Ovary (tissue), 9 donors: ENCODE measurements around the gene SERP2. TPM values are rescaled to one million over a fixed set of nuclear protein-coding genes. Genes with fewer than 3 reads are reported as not detected.

ENCODE experiments used
- DNase-seq, 5 donors: peaks; one replicate each; pipeline ENCODE4 v3.0.0-alpha.2; 2019 to 2020
- H3K27ac ChIP-seq, 2 donors: fragments of 200-600 bp; one replicate each; pipeline versions ENCODE4 v1.5.1 to v1.8.0; 2019 to 2022
- H3K27me3 ChIP-seq: fragments of 200-600 bp; one replicate; pipeline ENCODE4 v1.8.0; 2022
- H3K36me3 ChIP-seq: fragments of 200-600 bp; sonication (generic); one replicate; pipeline ENCODE4 v1.5.1; 2019
- H3K4me1 ChIP-seq: one replicate; pipeline ENCODE4 v1.8.1; 2013; ENCODE audit warnings: mild to moderate bottlenecking, moderate library complexity; ENCODE audit not compliant: insufficient read depth
- H3K4me3 ChIP-seq: fragments of 200-600 bp; sonication (generic); one replicate; pipeline ENCODE4 v1.5.1; 2017
- H3K9me3 ChIP-seq, 2 donors: fragments of 200-600 bp in 1 of 2; sonication (generic) in 1 of 2; one replicate each; pipeline versions ENCODE4 v1.5.1 to v1.8.1; 2013 to 2019; ENCODE audit warnings: mild to moderate bottlenecking in 1 of 2, moderate library complexity in 1 of 2
- CTCF ChIP-seq, 3 donors: fragments of 450-650 bp in 2 of 3; fragments of 200-600 bp in 1 of 3; IDR thresholded peaks; one replicate each; pipeline versions ENCODE4 v1.5.1 to v1.8.0; 2016 to 2022; ENCODE audit warnings: antibody characterized with exemption in 3 of 3, mild to moderate bottlenecking in 1 of 3
- EP300 ChIP-seq: sonication (generic); formaldehyde crosslinking; IDR thresholded peaks from one replicate; pipeline ENCODE4 v1.6.1; 2017; ENCODE audit warnings: antibody characterized with exemption
- POLR2A ChIP-seq: fragments of 450-650 bp; IDR thresholded peaks from one replicate; pipeline ENCODE4 v1.6.1; 2017; ENCODE audit warnings: antibody characterized with exemption, mild to moderate bottlenecking, moderate library complexity
- WGBS, 3 donors: extraction: QIAGEN DNeasy Blood & Tissue Kit in 1 of 3; methylation state at CpG; one replicate each; pipeline versions ENCODE4 v1.1.5 to v1.1.7; 2013 to 2017; 5-methylcytosine and 5-hydroxymethylcytosine counted together
- intact Hi-C, 4 donors: fragments of 100-400 bp; cut with DNase I; formaldehyde crosslinking; loops; one replicate each; pipeline versions ENCODE4 v1.11.0 to v1.15.1; 2022 to 2023
- polyA plus RNA-seq, 2 donors: library from polyadenylated mRNA; stranded (reverse); fragments of 200-250 nt in 1 of 2; fragments of 350-450 nt in 1 of 2; fragmentation: Illumina TruSeq in 1 of 2; extraction: RNeasy Lipid Tissue Mini Kit (QIAGEN cat#74804) in 1 of 2; gene quantifications; one replicate each; pipeline ENCODE4 v1.2.3, GENCODE V29; 2013 to 2014
- total RNA-seq, 7 donors: library from RNA; depleted of rRNA in 2 of 7; stranded (reverse); fragments of >200 nt in 2 of 7; fragmentation: NEBNext Ultra II Directional in 3 of 7; extraction: Animal tissue kit (Norgen Biotek cat#: 25700) in 3 of 7; gene quantifications; one replicate each; pipeline versions ENCODE4 v1.1.0 to v1.2.4, GENCODE V29; 2016 to 2023
- donor health status: DM: no; HTN: no; CAD: no; lungs with moderate emphysema.
- donor health status: DM: no; HTN: no; CAD: no.
- donor health status: Bipolar disorder and iron deficiency.
- donor health status: DM: yes; HTN: yes; CAD: no.
- donor health status: DM: no; HTN: no; CAD: no.
- donor health status: DM: yes; HTN: yes; CAD: no.

The SERP2 gene
- total and polyA plus RNA-seq, 9 donors = 8.3 to 14.9 (median 10.8) TPM

- Histone ChIP-seq H3K36me3 (no peaks in the 10 kb centered on the region), H3K27ac (no peak overlapping the region), H3K27me3 (no peaks in the 10 kb centered on the region), H3K9me3 (no peaks in the 10 kb centered on the region), H3K4me3 (no peak overlapping the region), H3K4me1 (no peaks in the 10 kb centered on the region)
- no peak for DNase-seq
- WGBS, 3 donors = 89 to 96% (median 90%) methylated on average over 2 of the region's 2 CpGs
- TF ChIP-seq POLR2A (no peak), CTCF (IDR thresholded peaks at IDR 0.05) (no peak), EP300 (no peak)
- intact Hi-C loops = no loop called here
Observed at GRCh38 chr13:44347301-44347700, 26.3 kb upstream of the SERP2 start.

- H3K4me3 ChIP-seq = no peak overlapping the region
- H3K27ac ChIP-seq = no peak overlapping the region
- no peaks in the 10 kb centered on the region for H3K27me3 ChIP-seq
- no peaks in the 10 kb centered on the region for H3K36me3 ChIP-seq
- WGBS, 3 donors = 37 to 45% (median 39%) methylated on average over 3 of the region's 3 CpGs
- TF ChIP-seq POLR2A (no peak), CTCF (IDR thresholded peaks at IDR 0.05) (no peak), EP300 (no peak)
- no peaks in the 10 kb centered on the region for H3K9me3 ChIP-seq
- intact Hi-C loops = no loop called here
- no peak for DNase-seq
- no peaks in the 10 kb centered on the region for H3K4me1 ChIP-seq
Observed at GRCh38 chr13:44347949-44348348, 25.7 kb upstream of the SERP2 start.

- Histone ChIP-seq H3K4me1 (no peaks in the 10 kb centered on the region), H3K27me3 (no peaks in the 10 kb centered on the region), H3K27ac (no peak overlapping the region), H3K4me3 (no peak overlapping the region), H3K36me3 (no peaks in the 10 kb centered on the region), H3K9me3 (no peaks in the 10 kb centered on the region)
- no peak for TF ChIP-seq EP300
- intact Hi-C loops = no loop called here
- WGBS, 3 donors = 76 to 81% (median 77%) methylated on average over 9 of the region's 9 CpGs
- DNase-seq = no peak
Observed at GRCh38 chr13:44350775-44351504, 22.7 kb upstream of the SERP2 start.

- H3K36me3 ChIP-seq = no peaks in the 10 kb centered on the region
- H3K4me3 ChIP-seq = no peak overlapping the region
- intact Hi-C loops = no loop called here
- no peaks in the 10 kb centered on the region for H3K4me1 ChIP-seq
- no peaks in the 10 kb centered on the region for H3K9me3 ChIP-seq
- WGBS, 3 donors = 86 to 95% (median 95%) methylated on average over 4 of the region's 4 CpGs
- no peaks in the 10 kb centered on the region for H3K27me3 ChIP-seq
- no peak for DNase-seq
- H3K27ac ChIP-seq = no peak overlapping the region
- no peak for TF ChIP-seq EP300
- no peak for TF ChIP-seq POLR2A
- TF ChIP-seq CTCF (IDR thresholded peaks at IDR 0.05) = no peak
Observed at GRCh38 chr13:44351505-44351854, 22.1 kb upstream of the SERP2 start.

GRCh38 chr13:44352202-44352601 is 21.4 kb upstream of the SERP2 start:
- no peak for TF ChIP-seq EP300
- no peak for TF ChIP-seq POLR2A
- no peak for TF ChIP-seq CTCF (IDR thresholded peaks at IDR 0.05)
- no peak overlapping the region for H3K4me3 ChIP-seq
- H3K27ac ChIP-seq = no peak overlapping the region
- no peaks in the 10 kb centered on the region for H3K36me3 ChIP-seq
- H3K9me3 ChIP-seq = no peaks in the 10 kb centered on the region
- no peak for DNase-seq
- 77 to 88% (median 80%) methylated on average over 3 of the region's 3 CpGs for WGBS, 3 donors
- H3K27me3 ChIP-seq = no peaks in the 10 kb centered on the region
- H3K4me1 ChIP-seq = no peaks in the 10 kb centered on the region
- intact Hi-C loops = no loop called here
